Anterior cingulate cortex (tissue), 58 donors: ENCODE results near the gene OR10A4.
"Not testable (repeated sequence)": the region's sequence is repeated elsewhere in the genome, so short reads cannot be mapped to it uniquely, and the experiment has no call there.

Experiments
- DNase-seq, 58 donors: peaks; one replicate each; lab custom pipeline; 2025; lab: John Stamatoyannopoulos, UW

Gene OR10A4

GRCh38 chr11:6895010-6895409 lies 18.6 kb downstream of the OR10A4 start:
- no peak for DNase-seq

- no peak for DNase-seq
These were observed 22.5 kb downstream of the OR10A4 start for GRCh38 chr11:6898911-6899310.

- DNase-seq: no peak
These were observed 24.0 kb downstream of the OR10A4 start for GRCh38 chr11:6900327-6900999.

- DNase-seq: not testable (repeated sequence)
These were observed 28.4 kb downstream of the OR10A4 start for GRCh38 chr11:6904804-6905203.

GRCh38 chr11:6911378-6911777 lies 35.0 kb downstream of the OR10A4 start:
- DNase-seq: no peak

GRCh38 chr11:6911948-6912347 lies 35.5 kb downstream of the OR10A4 start:
- DNase-seq: no peak

GRCh38 chr11:6919698-6920097 lies 43.3 kb downstream of the OR10A4 start:
- DNase-seq: no peak

- DNase-seq: no peak
These were observed 44.3 kb downstream of the OR10A4 start, which contains the start of gene OR2D3 for GRCh38 chr11:6920702-6921101. Gene OR2D3, plus strand, starts transcription at chr11:6921002. Its CDS starts 0 bp downstream, at chr11:6921002.

- DNase-seq: no peak
These were observed 48.7 kb downstream of the OR10A4 start for GRCh38 chr11:6925007-6925577.

GRCh38 chr11:6925636-6926207 lies 49.3 kb downstream of the OR10A4 start:
- peak in 7 of 58 donors; percentile 2 to 41 (median 14) for DNase-seq

- DNase-seq: peak in 47 of 58 donors; percentile 2 to 74 (median 23)
These were observed 50.0 kb downstream of the OR10A4 start, which contains the start of gene ZNF215 for GRCh38 chr11:6926208-6927029. Gene ZNF215, plus strand, starts transcription at chr11:6926426. Its CDS starts 5,847 bp downstream, at chr11:6932273.

- DNase-seq: no peak
These were observed 50.7 kb downstream of the OR10A4 start for GRCh38 chr11:6927030-6927617.
